ENCODE measurements around the gene UBE2H. TPM values are rescaled to one million over a fixed set of nuclear protein-coding genes. Genes with fewer than 3 reads are reported as not detected.

The UBE2H gene
- total RNA-seq, 4 donors from 2014 or later = 57.2 to 92.6 (median 85.7) TPM

- DNase-seq (ENCODE audit: low spot score) = no peak
- TF ChIP-seq CTCF (IDR thresholded peaks at IDR 0.05) = no peak
- no peak for ATAC-seq (ENCODE audit: low FRiP score)
These were observed 2.4 kb downstream of the UBE2H start for GRCh38 chr7:129950191-129950932.

GRCh38 chr7:129949292-129950133 is 3.2 kb downstream of the UBE2H start:
- TF ChIP-seq CTCF (IDR thresholded peaks at IDR 0.05) = no peak
- DNase-seq (ENCODE audit: low spot score) (no peak), ATAC-seq (ENCODE audit: low FRiP score) (peak; percentile 69)

GRCh38 chr7:129948877-129949291 is 3.9 kb downstream of the UBE2H start:
- DNase-seq (ENCODE audit: low spot score) (peak; percentile 57), ATAC-seq (ENCODE audit: low FRiP score) (peak; percentile 34)
- TF ChIP-seq CTCF (IDR thresholded peaks at IDR 0.05) = no peak

GRCh38 chr7:129948338-129948737 is 4.4 kb downstream of the UBE2H start:
- ATAC-seq (ENCODE audit: low FRiP score) (no peak), DNase-seq (ENCODE audit: low spot score) (no peak)
- TF ChIP-seq CTCF (IDR thresholded peaks at IDR 0.05) = no peak

- no peak for TF ChIP-seq CTCF (IDR thresholded peaks at IDR 0.05)
- ATAC-seq (ENCODE audit: low FRiP score) = no peak
These were observed 5.1 kb downstream of the UBE2H start for GRCh38 chr7:129947701-129948100.

GRCh38 chr7:129947049-129947448 is 5.7 kb downstream of the UBE2H start:
- ATAC-seq (ENCODE audit: low FRiP score) = no peak
- no peak for DNase-seq (ENCODE audit: low spot score)
- TF ChIP-seq CTCF (IDR thresholded peaks at IDR 0.05) = no peak

More at GRCh38 chr7:129947701-129948100, 5.1 kb downstream of the UBE2H start:
- no peak for DNase-seq (ENCODE audit: low spot score)

Data from omental fat pad (tissue), 4 donors.